GM23248 (cell line): ENCODE data around the gene SUPT16H. TPM values are rescaled to one million over a fixed set of nuclear protein-coding genes. Genes with fewer than 3 reads are reported as not detected.
A peak's percentile ranks its signal among the peaks of the same experiment; 100 is the strongest.

Experiments
- DNase-seq: peaks from one replicate; pipeline ENCODE4 v3.0.0-alpha.2; 2015
- H2AFZ ChIP-seq: fragments of 200-600 bp; sonication (generic); 2 replicates; pipeline ENCODE4 v1.6.1; 2016; ENCODE audit warnings: antibody characterized with exemption
- H3F3A ChIP-seq: fragments of 200-600 bp; sonication (generic); 2 replicates; pipeline ENCODE4 v1.6.1; 2016; ENCODE audit warnings: mild to moderate bottlenecking, antibody characterized with exemption, mixed run types; ENCODE audit not compliant: insufficient read depth
- H3K27ac ChIP-seq: fragments of 200-600 bp; sonication (generic); 2 replicates; pipeline ENCODE4 v1.5.1; 2016; ENCODE audit warnings: mild to moderate bottlenecking
- H3K27me3 ChIP-seq: fragments of 200-600 bp; sonication (generic); replicated peaks from 2 replicates; pipeline ENCODE4 v1.6.1; 2016; ENCODE audit warnings: mild to moderate bottlenecking; ENCODE audit not compliant: insufficient read depth
- H3K36me3 ChIP-seq: fragments of 200-600 bp; sonication (generic); 2 replicates; pipeline ENCODE4 v1.6.1; 2016; ENCODE audit warnings: low read depth, mild to moderate bottlenecking
- H3K4me1 ChIP-seq: fragments of 200-600 bp; sonication (generic); 2 replicates; pipeline ENCODE4 v1.6.1; 2016; ENCODE audit warnings: mild to moderate bottlenecking; ENCODE audit not compliant: insufficient read depth
- H3K4me2 ChIP-seq: fragments of 200-600 bp; sonication (generic); one replicate; pipeline ENCODE4 v1.6.1; 2016; ENCODE audit warnings: mild to moderate bottlenecking; ENCODE audit not compliant: unreplicated experiment
- H3K4me3 ChIP-seq: fragments of 200-600 bp; sonication (generic); 2 replicates; pipeline ENCODE4 v1.5.1; 2016; ENCODE audit warnings: mild to moderate bottlenecking
- H3K79me2 ChIP-seq: fragments of 200-600 bp; sonication (generic); 2 replicates; pipeline ENCODE4 v1.6.1; 2016; ENCODE audit warnings: mild to moderate bottlenecking; ENCODE audit not compliant: insufficient read depth
- H3K9ac ChIP-seq: fragments of 200-600 bp; sonication (generic); 2 replicates; pipeline ENCODE4 v1.6.1; 2016; ENCODE audit warnings: mild to moderate bottlenecking
- H3K9me2 ChIP-seq: fragments of 200-600 bp; sonication (generic); 2 replicates; pipeline ENCODE4 v1.6.1; 2016; ENCODE audit warnings: mixed run types, mild to moderate bottlenecking, moderate library complexity; ENCODE audit not compliant: insufficient read depth
- H3K9me3 ChIP-seq: fragments of 200-600 bp; sonication (generic); one replicate; pipeline ENCODE4 v1.6.1; 2017; ENCODE audit warnings: low read depth
- H4K20me1 ChIP-seq: fragments of 200-600 bp; sonication (generic); 2 replicates; pipeline ENCODE4 v1.6.0; 2016; ENCODE audit not compliant: insufficient read depth
- EZH2 ChIP-seq: fragments of 200-600 bp; sonication (generic); IDR thresholded peaks from 2 replicates; pipeline ENCODE4 v1.6.1; 2018; ENCODE audit warnings: antibody characterized with exemption, mild to moderate bottlenecking; ENCODE audit not compliant: insufficient read depth, poor library complexity, severe bottlenecking
- EZH2phosphoT487 ChIP-seq: fragments of 200-600 bp; sonication (generic); IDR thresholded peaks from 2 replicates; pipeline ENCODE4 v1.6.1; 2018; ENCODE audit warnings: antibody characterized with exemption, moderate library complexity, mild to moderate bottlenecking, low read depth; ENCODE audit not compliant: insufficient read depth
- WGBS, 2 experiments: methylation state at CpG; one replicate each; pipeline ENCODE4 v1.1.6; 2015 to 2017; ENCODE audit warnings: low lambda C conversion rate in 2 of 2, low coverage in 1 of 2; ENCODE audit errors: missing lambda C conversion rate in 2 of 2; 5-methylcytosine and 5-hydroxymethylcytosine counted together
- in situ Hi-C: fragments of 300-500 bp; cut with MboI; formaldehyde crosslinking; loops from 2 replicates; pipeline ENCODE4 v1.15.0; 2020
- polyA plus RNA-seq: library from polyadenylated mRNA; unstranded; fragments of >200 nt; fragmentation: Nextera tagmentation; extraction: Ambion mirVana; gene quantifications from 2 replicates; pipeline ENCODE4 v1.2.1, GENCODE V29; 2016
- total RNA-seq: library from RNA; depleted of rRNA; stranded (reverse); fragments of >200 nt; shearing (Covaris generic); gene quantifications from 2 replicates; pipeline ENCODE4 v1.2.3, GENCODE V29; 2014

The SUPT16H gene
- total and polyA plus RNA-seq, 2 experiments from 2014 or later: 61.7 to 64.7 TPM

- Histone ChIP-seq H3K27me3 (no peaks in the 10 kb centered on the region), H2AFZ (no peak overlapping the region), H3K36me3 (peaks cover 31% of the 10 kb centered on the region), H3K9me3 (no peaks in the 10 kb centered on the region), H3K27ac (peak overlapping the region; percentile 94), H3K4me3 (peak overlapping the region; percentile 87; the same call in 1 of the 2 replicates), H3K9me2 (no peaks in the 10 kb centered on the region), H3F3A (peaks cover 29% of the 10 kb centered on the region), H3K9ac (peak overlapping the region; percentile 97), H4K20me1 (no peaks in the 10 kb centered on the region), H3K79me2 (peaks cover 34% of the 10 kb centered on the region), H3K4me2 (peak overlapping the region; percentile 98), H3K4me1 (peaks cover 29% of the 10 kb centered on the region)
- 92% methylated on average over 7 of the region's 7 CpGs for WGBS, 2 experiments
- no peak for DNase-seq
- TF ChIP-seq EZH2phosphoT487 (no peak), EZH2 (no peak)
- in situ Hi-C loops: no loop called here
Observed at GRCh38 chr14:21385188-21385904, 1.5 kb upstream of the SUPT16H start.

- peaks cover 29% of the 10 kb centered on the region for H3K4me1 ChIP-seq
- no peaks in the 10 kb centered on the region for H3K9me3 ChIP-seq
- H3K4me2 ChIP-seq: peak overlapping the region; percentile 98
- H3K36me3 ChIP-seq: peaks cover 24% of the 10 kb centered on the region
- peak overlapping the region; percentile 82 for H2AFZ ChIP-seq
- TF ChIP-seq EZH2phosphoT487 (no peak), EZH2 (no peak)
- H3F3A ChIP-seq: peaks cover 29% of the 10 kb centered on the region
- peak overlapping the region; percentile 94 for H3K27ac ChIP-seq
- peak overlapping the region; percentile 97 for H3K9ac ChIP-seq
- no peak for DNase-seq
- peak overlapping the region; percentile 87 for H3K4me3 ChIP-seq
- H3K79me2 ChIP-seq: peaks cover 43% of the 10 kb centered on the region
- no peaks in the 10 kb centered on the region for H3K27me3 ChIP-seq
- 1 to 3% methylated on average over 12 of the region's 12 CpGs for WGBS, 2 experiments
- no peaks in the 10 kb centered on the region for H4K20me1 ChIP-seq
- in situ Hi-C loops: no loop called here
- H3K9me2 ChIP-seq: no peaks in the 10 kb centered on the region
Observed at GRCh38 chr14:21384494-21384851, 654 bp upstream of the SUPT16H start.

- Histone ChIP-seq H3K4me3 (peak overlapping the region; percentile 87), H3K79me2 (peaks cover 56% of the 10 kb centered on the region), H3K4me1 (peaks cover 29% of the 10 kb centered on the region), H3F3A (peaks cover 29% of the 10 kb centered on the region), H2AFZ (peak overlapping the region; percentile 82), H3K36me3 (peaks cover 17% of the 10 kb centered on the region), H4K20me1 (no peaks in the 10 kb centered on the region), H3K9me2 (no peaks in the 10 kb centered on the region), H3K9ac (peak overlapping the region; percentile 97), H3K4me2 (peak overlapping the region; percentile 98), H3K27me3 (no peaks in the 10 kb centered on the region), H3K9me3 (no peaks in the 10 kb centered on the region), H3K27ac (peak overlapping the region; percentile 94)
- DNase-seq: peak; percentile 86
- in situ Hi-C loops: no loop called here
- TF ChIP-seq EZH2 (no peak), EZH2phosphoT487 (no peak)
- WGBS, 2 experiments: 0 to 2% methylated on average over 34 to 39 of the region's 39 CpGs
Observed at GRCh38 chr14:21382886-21383847, 652 bp downstream of the SUPT16H start.

GRCh38 chr14:21382095-21382494 is 1.7 kb downstream of the SUPT16H start:
- Histone ChIP-seq H3K79me2 (peaks cover 67% of the 10 kb centered on the region), H3K27me3 (no peaks in the 10 kb centered on the region), H3K9me3 (no peaks in the 10 kb centered on the region), H4K20me1 (no peaks in the 10 kb centered on the region), H3K9ac (peak overlapping the region; percentile 97), H3K9me2 (no peaks in the 10 kb centered on the region), H3K4me1 (peaks cover 29% of the 10 kb centered on the region), H3F3A (peaks cover 29% of the 10 kb centered on the region), H3K4me3 (peak overlapping the region; percentile 87), H3K4me2 (peak overlapping the region; percentile 98), H3K27ac (peak overlapping the region; percentile 94), H3K36me3 (peaks cover 12% of the 10 kb centered on the region), H2AFZ (no peak overlapping the region)
- in situ Hi-C loops: no loop called here
- DNase-seq: peak; percentile 9
- TF ChIP-seq EZH2: no peak
- TF ChIP-seq EZH2phosphoT487: no peak
